H1 (cell line): ENCODE results near the gene ALDH7A1. TPM values are rescaled to one million over a fixed set of nuclear protein-coding genes. Genes with fewer than 3 reads are reported as not detected.

Experiments used
- CTCF ChIA-PET: fragments of 300-600 bp; sonication (Branson Sonifier 250); formaldehyde crosslinking; loops from one replicate; lab custom pipeline; 2021; ENCODE audit not compliant: partially characterized antibody; lab: Charles Lee
- POLR2A ChIA-PET: fragments of 300-600 bp; sonication (Branson Sonifier 250); formaldehyde crosslinking; loops from one replicate; lab custom pipeline; 2021; ENCODE audit warnings: inconsistent platforms; ENCODE audit not compliant: partially characterized antibody; lab: Charles Lee
- DNase-seq, 2 experiments: peaks; one replicate each; pipeline versions ENCODE4 v3.0.0 to v3.0.0-alpha.2; 2010 to 2022; ENCODE audit warnings: low spot score in 2 of 2, low read depth in 1 of 2, mixed read lengths in 1 of 2
- FAIRE-seq: peaks from 2 replicates; lab custom pipeline; 2011; peaks lifted over from hg19 to GRCh38; lab: Jason Lieb, UNC
- H2AFZ ChIP-seq: 2 replicates; pipeline ENCODE4 v1.8.1; 2012; ENCODE audit warnings: low read length, inconsistent platforms
- H2AK5ac ChIP-seq: 2 replicates; pipeline ENCODE4 v1.6.1; 2013; ENCODE audit warnings: low read depth, low read length
- H2BK120ac ChIP-seq: replicated peaks from 2 replicates; pipeline ENCODE3; 2013; ENCODE audit warnings: low read depth, low read length, inconsistent platforms
- H2BK12ac ChIP-seq: 2 replicates; pipeline ENCODE4 v1.6.1; 2013; ENCODE audit warnings: low read depth, low read length
- H2BK15ac ChIP-seq: 2 replicates; pipeline ENCODE4 v1.6.1; 2013; ENCODE audit warnings: low read length
- H2BK20ac ChIP-seq: 2 replicates; pipeline ENCODE4 v1.6.1; 2013; ENCODE audit warnings: low read length
- H2BK5ac ChIP-seq: 2 replicates; pipeline ENCODE4 v1.6.1; 2013; ENCODE audit warnings: low read depth, low read length
- H3K14ac ChIP-seq: 2 replicates; pipeline ENCODE4 v1.6.1; 2013; ENCODE audit warnings: inconsistent platforms; ENCODE audit not compliant: insufficient read length
- H3K18ac ChIP-seq: 2 replicates; pipeline ENCODE4 v1.6.1; 2013; ENCODE audit warnings: low read length; ENCODE audit errors: extremely low read depth
- H3K23ac ChIP-seq: 2 replicates; pipeline ENCODE4 v1.6.1; 2013; ENCODE audit warnings: inconsistent platforms; ENCODE audit not compliant: insufficient read length
- H3K23me2 ChIP-seq: 2 replicates; pipeline ENCODE4 v1.6.1; 2013; ENCODE audit warnings: low read depth, low read length
- H3K27ac ChIP-seq: 2 replicates; pipeline ENCODE4 v1.6.1; 2011; ENCODE audit warnings: low read depth, low read length, inconsistent platforms
- H3K27me3 ChIP-seq, 4 experiments: replicated peaks in 1 of 4; 1 replicate in 1 of 4; 2 replicates in 3 of 4; pipeline versions ENCODE4 v1.6.1 to v1.8.1; 2011 to 2013; ENCODE audit warnings: low read length in 3 of 4, mild to moderate bottlenecking in 3 of 4, inconsistent platforms in 2 of 4, mixed read lengths in 2 of 4, moderate library complexity in 1 of 4; ENCODE audit not compliant: control insufficient read depth in 3 of 4, insufficient read depth in 3 of 4; ENCODE audit errors: extremely low read depth in 1 of 4
- H3K36me3 ChIP-seq, 4 experiments: 2 replicates each; pipeline versions ENCODE4 v1.6.1 to v1.8.1; 2011 to 2013; ENCODE audit warnings: mild to moderate bottlenecking in 4 of 4, low read length in 3 of 4, moderate library complexity in 2 of 4, control low read depth in 1 of 4, inconsistent platforms in 1 of 4; ENCODE audit not compliant: insufficient read depth in 4 of 4, control insufficient read depth in 2 of 4
- H3K4ac ChIP-seq: replicated peaks from 2 replicates; pipeline ENCODE3; 2013; ENCODE audit warnings: low read length, low read depth, mixed read lengths, inconsistent platforms; ENCODE audit not compliant: insufficient read length
- H3K4me1 ChIP-seq, 4 experiments: replicated peaks in 1 of 4; 1 replicate in 1 of 4; 2 replicates in 3 of 4; pipeline versions ENCODE4 v1.6.1 to v1.8.1; 2011 to 2013; ENCODE audit warnings: low read length in 3 of 4, inconsistent platforms in 2 of 4, mixed read lengths in 1 of 4; ENCODE audit not compliant: insufficient read depth in 4 of 4, control insufficient read depth in 3 of 4
- H3K4me2 ChIP-seq, 2 experiments: 2 replicates each; pipeline versions ENCODE4 v1.6.1 to v1.8.1; 2011 to 2013; ENCODE audit warnings: low read depth in 2 of 2, low read length in 2 of 2, control low read depth in 1 of 2, inconsistent platforms in 1 of 2, mild to moderate bottlenecking in 1 of 2; ENCODE audit not compliant: insufficient read depth in 1 of 2
- H3K4me3 ChIP-seq, 4 experiments: fragments of 200-600, 300-600 bp in 1 of 4; sonication (generic), shearing (Covaris generic), sonication (Bioruptor Twin) in 1 of 4; 2 replicates each; pipeline versions ENCODE4 v1.5.1 to v1.8.1; 2011 to 2016; ENCODE audit warnings: low read length in 4 of 4, low read depth in 3 of 4, control low read depth in 2 of 4, inconsistent platforms in 2 of 4, mild to moderate bottlenecking in 2 of 4, mixed read lengths in 1 of 4, moderate library complexity in 1 of 4; ENCODE audit not compliant: insufficient read depth in 2 of 4; ENCODE audit errors: extremely low read depth in 1 of 4
- H3K56ac ChIP-seq: replicated peaks from 2 replicates; pipeline ENCODE3; 2013; ENCODE audit warnings: low read depth, mild to moderate bottlenecking, mixed read lengths, low read length, inconsistent platforms; ENCODE audit not compliant: insufficient read length
- H3K79me1 ChIP-seq: 2 replicates; pipeline ENCODE4 v1.6.1; 2013; ENCODE audit warnings: low read depth, low read length, control low read depth
- H3K79me2 ChIP-seq, 2 experiments: 2 replicates each; pipeline versions ENCODE4 v1.6.1 to v1.8.1; 2012 to 2013; ENCODE audit warnings: low read length in 2 of 2, mild to moderate bottlenecking in 2 of 2, inconsistent platforms in 1 of 2; ENCODE audit not compliant: insufficient read depth in 2 of 2, control insufficient read depth in 1 of 2
- H3K9ac ChIP-seq, 4 experiments: replicated peaks in 1 of 4; 1 replicate in 1 of 4; 2 replicates in 3 of 4; pipeline versions ENCODE4 v1.6.1 to v1.8.1; 2011 to 2013; ENCODE audit warnings: low read depth in 3 of 4, low read length in 3 of 4, control low read depth in 2 of 4, mild to moderate bottlenecking in 2 of 4, moderate library complexity in 2 of 4, inconsistent platforms in 1 of 4; ENCODE audit errors: extremely low read depth in 1 of 4
- H3K9me3 ChIP-seq, 2 experiments: 2 replicates each; pipeline versions ENCODE4 v1.6.1 to v1.8.1; 2012 to 2013; ENCODE audit warnings: mild to moderate bottlenecking in 2 of 2, moderate library complexity in 2 of 2, control low read depth in 1 of 2, inconsistent platforms in 1 of 2, low read depth in 1 of 2, low read length in 1 of 2, mixed read lengths in 1 of 2; ENCODE audit not compliant: insufficient read depth in 2 of 2
- H4K20me1 ChIP-seq, 2 experiments: replicated peaks in 1 of 2; 2 replicates each; pipeline versions ENCODE3 to v1.8.1; 2011 to 2013; ENCODE audit warnings: inconsistent platforms in 2 of 2, low read length in 2 of 2, mild to moderate bottlenecking in 1 of 2; ENCODE audit not compliant: insufficient read depth in 2 of 2, control insufficient read depth in 1 of 2
- H4K5ac ChIP-seq: 2 replicates; pipeline ENCODE4 v1.6.1; 2013; ENCODE audit warnings: low read length, low read depth, mixed read lengths, inconsistent platforms; ENCODE audit not compliant: insufficient read length
- H4K8ac ChIP-seq: 2 replicates; pipeline ENCODE4 v1.8.0; 2013; ENCODE audit warnings: mild to moderate bottlenecking, moderate library complexity, low read length, inconsistent platforms; ENCODE audit not compliant: insufficient read depth; ENCODE audit errors: extremely low read depth
- H4K91ac ChIP-seq: replicated peaks from 2 replicates; pipeline ENCODE3; 2013; ENCODE audit warnings: low read length, mixed read lengths, inconsistent platforms; ENCODE audit not compliant: insufficient read length
- RNF2 ChIP-seq: fragments of 200-900, 300-1000 bp; sonication (generic); IDR thresholded peaks from 2 replicates; pipeline ENCODE4 v1.7.1; 2016; ENCODE audit warnings: borderline replicate concordance, low read depth, mild to moderate bottlenecking, antibody characterized with exemption, low read length; ENCODE audit not compliant: poor library complexity, severe bottlenecking; ENCODE audit errors: missing control alignments
- WGBS, 2 experiments: shearing (Covaris generic) in 1 of 2; methylation state at CpG; one replicate each; pipeline versions ENCODE4 v1.1.6 to v1.1.7; 2013 to 2015; ENCODE audit warnings: low lambda C conversion rate in 2 of 2, mixed read lengths in 2 of 2, inconsistent platforms in 1 of 2, low coverage in 1 of 2, missing lambda C conversion rate in 1 of 2; ENCODE audit not compliant: insufficient replicate concordance in 2 of 2, insufficient coverage in 1 of 2, insufficient read length in 1 of 2; ENCODE audit errors: extremely low coverage in 1 of 2, missing lambda C conversion rate in 1 of 2; 5-methylcytosine and 5-hydroxymethylcytosine counted together
- polyA plus RNA-seq, 7 experiments: library from polyadenylated mRNA; depleted of rRNA in 3 of 7; stranded (reverse) in 5 of 7; unstranded in 2 of 7; fragments of >200 nt in 5 of 7; fragments of 200-250 nt in 2 of 7; gene quantifications; 1 replicate in 5 of 7; 2 replicates in 1 of 7; 4 replicates in 1 of 7; pipeline versions ENCODE4 v1.2.1 to v1.2.3, GENCODE V29; 2011 to 2013; ENCODE audit warnings: missing spikeins in 2 of 7, mixed read lengths in 2 of 7
- total RNA-seq: library from RNA; stranded (reverse); fragmentation: NEBNext Ultra II Directional; extraction: Animal tissue kit (Norgen Biotek cat#: 25700); gene quantifications from 2 replicates; pipeline ENCODE4 v1.2.1, GENCODE V29; 2021

ALDH7A1 gene
- total and polyA plus RNA-seq, 2 of the 8 experiments (the other 6 are each of a cell fraction or from before 2014, with no cell fraction given), result 99.6 to 225 TPM

GRCh38 chr5:126575644-126576043 is 19.4 kb downstream of the ALDH7A1 start:
- 94% methylated on average over 10 of the region's 10 CpGs; no CpG with 5 or more reads in 1 of the 2 experiments for WGBS, 2 experiments
- H4K91ac ChIP-seq, result no peak overlapping the region
- H3K23me2 ChIP-seq, result no peaks in the 10 kb centered on the region
- no peak overlapping the region for H2BK5ac ChIP-seq
- no peak overlapping the region for H2BK15ac ChIP-seq
- no peak overlapping the region for H4K8ac ChIP-seq
- no peaks in the 10 kb centered on the region for H3K79me2 ChIP-seq
- H3K27me3 ChIP-seq, result no peaks in the 10 kb centered on the region
- no peaks in the 10 kb centered on the region for H3K79me1 ChIP-seq
- no peak overlapping the region for H3K4ac ChIP-seq
- no peak overlapping the region for H3K23ac ChIP-seq
- no peak overlapping the region for H3K18ac ChIP-seq
- no peak for FAIRE-seq
- no peak overlapping the region for H3K4me2 ChIP-seq
- no peak overlapping the region for H2BK20ac ChIP-seq
- no peak overlapping the region for H2AFZ ChIP-seq
- no peaks in the 10 kb centered on the region for H3K4me1 ChIP-seq
- H3K14ac ChIP-seq, result no peak overlapping the region
- ChIA-PET CTCF (interaction anchor here (0.8 to 1.8 kb wide), 4 partner anchors 9 to 32 kb away, joined by 3 to 5 read pairs (median 4); no protein-coding TSS in a partner anchor), POLR2A (interaction anchor here (1.2 to 2.5 kb wide), 2 partner anchors 9 to 19 kb away, joined by 3 to 11 read pairs; partner anchors contain the start of gene ALDH7A1)
- no peak for DNase-seq
- no peak overlapping the region for H2BK120ac ChIP-seq
- no peak overlapping the region for H3K9ac ChIP-seq
- no peak for TF ChIP-seq RNF2
- no peak overlapping the region for H3K4me3 ChIP-seq
- H2AK5ac ChIP-seq, result no peak overlapping the region
- H3K56ac ChIP-seq, result no peak overlapping the region
- no peak overlapping the region for H2BK12ac ChIP-seq
- no peaks in the 10 kb centered on the region for H3K9me3 ChIP-seq
- peaks cover 20 to 81% (median 53%) of the 10 kb centered on the region in 4 experiments for H3K36me3 ChIP-seq
- H4K5ac ChIP-seq, result no peak overlapping the region
- H3K27ac ChIP-seq, result no peak overlapping the region
- H4K20me1 ChIP-seq, result no peaks in the 10 kb centered on the region
